ENCODE measurements around the gene CAMKK1.

The CAMKK1 gene

DNA sequence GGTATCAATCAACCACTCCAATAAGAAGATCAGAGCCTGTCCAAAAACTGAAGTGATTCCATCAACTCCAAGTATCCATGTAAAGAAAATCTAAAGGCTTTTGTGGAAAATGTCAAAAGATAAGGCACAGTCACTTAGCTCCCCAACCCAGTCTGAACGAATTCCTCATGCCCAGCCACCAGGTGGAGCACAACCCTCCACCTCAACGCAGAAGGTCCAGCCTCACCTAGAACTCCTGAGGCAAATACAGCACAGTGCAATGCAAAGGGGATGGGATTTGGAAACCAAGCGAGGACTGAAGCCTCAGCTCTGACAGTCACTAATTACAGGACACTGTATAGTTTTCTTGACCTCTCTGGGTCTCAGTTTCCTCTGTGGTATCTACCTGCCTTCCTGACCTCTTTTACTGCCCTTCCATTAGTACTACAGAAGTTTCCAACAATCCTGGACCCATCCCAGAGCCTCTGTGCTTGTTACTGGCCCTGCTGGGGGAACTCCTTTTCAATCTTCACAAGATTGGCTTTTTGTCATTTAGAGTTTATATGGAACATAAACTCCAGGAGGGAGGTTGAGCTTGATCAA lies 48.8 kb downstream of the CAMKK1 start:
- DNase-seq, result peak; percentile 61

DNA sequence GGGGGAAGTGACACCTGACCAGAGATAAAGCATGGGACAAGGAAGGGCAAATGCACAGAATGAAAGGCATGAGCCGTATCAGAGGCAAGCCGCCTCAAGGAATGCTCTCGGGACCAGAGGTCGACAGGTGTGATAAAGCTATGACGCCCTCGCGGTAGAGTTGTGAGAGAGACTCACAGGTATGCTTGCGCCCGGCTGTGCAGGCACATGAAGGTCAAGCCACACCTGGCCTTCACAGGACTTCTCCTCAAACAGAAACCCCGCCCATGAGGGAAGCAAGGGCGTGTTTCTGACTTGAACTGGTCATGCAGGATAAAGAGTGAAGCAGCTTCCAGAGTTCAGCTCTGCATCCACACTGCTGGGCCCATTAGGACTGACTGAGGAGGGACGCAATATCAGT lies 54.6 kb downstream of the CAMKK1 start:
- no peak for DNase-seq

DNA sequence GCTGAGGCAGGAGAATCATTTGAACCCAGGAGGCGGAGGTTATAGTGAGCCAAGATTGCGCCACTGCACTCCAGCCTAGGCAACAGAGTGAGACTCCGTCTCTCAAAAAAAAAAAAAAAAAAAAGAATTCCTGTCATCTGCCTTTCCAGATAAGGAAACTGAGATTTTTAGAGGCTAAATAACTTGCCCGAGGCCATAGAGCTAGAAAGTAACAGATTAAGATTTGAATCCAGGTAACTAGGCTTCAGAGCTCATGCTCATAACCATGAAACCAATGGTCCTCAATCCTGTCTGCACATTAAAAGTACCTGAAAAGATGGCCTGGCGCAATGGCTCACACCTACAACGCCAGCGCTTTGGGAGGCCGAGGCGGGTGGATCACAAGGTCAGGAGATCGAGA lies 56.3 kb downstream of the CAMKK1 start:
- no peak for DNase-seq

DNA sequence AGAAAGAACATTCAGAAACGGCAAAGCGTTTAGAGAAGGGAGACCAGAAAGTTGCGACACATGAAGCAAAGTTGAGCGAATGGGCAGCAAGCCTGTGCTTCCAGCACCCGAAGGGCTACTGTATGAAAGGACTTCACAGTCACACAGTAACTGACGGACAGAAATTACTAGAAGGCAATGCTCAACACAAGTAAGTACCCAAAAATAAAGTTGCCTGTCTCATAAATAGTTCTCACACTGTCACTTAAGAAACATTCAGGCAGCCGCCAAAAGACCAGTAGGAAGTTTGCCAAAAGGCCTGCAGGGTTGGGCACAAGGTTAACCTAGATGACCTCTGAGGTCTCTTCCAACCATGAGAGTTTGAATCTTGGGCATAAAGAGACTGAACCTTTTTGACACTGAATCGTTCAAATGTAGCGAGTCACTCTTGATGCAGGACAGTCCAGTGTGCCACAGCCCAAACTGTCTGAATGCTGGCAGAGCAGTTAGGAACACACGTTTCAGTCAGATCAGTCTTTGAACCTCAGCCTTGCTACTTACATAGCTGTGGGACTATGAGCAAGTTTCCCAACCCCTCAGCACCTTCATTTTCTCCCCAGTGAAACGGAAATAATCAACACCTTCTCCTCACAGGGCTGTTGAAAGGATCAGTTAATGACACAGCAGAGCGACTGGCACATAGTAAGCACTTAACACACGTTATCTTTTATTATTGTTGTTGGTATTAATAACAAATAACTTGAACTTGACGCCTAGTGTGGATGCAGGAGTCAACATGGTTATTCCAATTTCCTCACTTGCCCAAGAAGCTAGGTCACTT lies 57.2 kb downstream of the CAMKK1 start:
- no peak for DNase-seq

DNA sequence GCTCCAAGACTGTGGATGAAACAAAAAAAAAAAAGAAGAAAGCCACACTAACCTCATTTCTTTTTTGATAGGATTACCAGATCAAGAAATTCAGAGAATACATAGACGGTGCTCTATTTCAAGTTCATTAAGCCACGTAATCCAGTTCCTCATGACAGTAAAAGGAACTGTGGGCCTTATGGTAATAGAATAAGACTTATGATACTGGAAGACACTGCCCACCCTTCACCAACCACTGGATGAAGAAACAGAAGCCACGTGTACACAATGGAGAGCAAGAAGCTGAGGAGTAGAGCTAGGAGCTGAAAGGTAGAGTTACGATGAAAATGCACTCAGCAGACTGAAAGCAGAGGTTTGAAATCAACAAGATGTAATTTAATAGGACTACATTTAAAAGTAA lies 58.0 kb downstream of the CAMKK1 start:
- no peak for DNase-seq

DNA sequence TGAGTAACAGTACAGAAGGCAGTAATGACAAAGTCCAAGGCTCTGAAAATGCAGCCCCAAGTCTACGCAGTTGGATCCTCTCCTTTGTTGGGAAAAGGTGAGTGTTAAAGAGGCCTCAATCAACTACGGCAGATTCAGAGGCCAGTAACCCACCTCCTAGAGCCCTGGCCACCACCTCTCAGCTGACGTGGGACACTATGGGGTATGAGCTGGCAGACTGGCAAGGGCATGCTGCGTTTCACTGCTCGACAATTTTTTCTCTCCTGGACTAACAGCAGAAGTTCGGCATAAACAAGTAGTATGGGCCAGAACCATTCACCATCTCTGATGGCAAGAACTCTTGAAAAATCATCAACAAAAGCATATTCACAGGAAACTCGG lies 64.0 kb downstream of the CAMKK1 start:
- DNase-seq, result no peak

DNA sequence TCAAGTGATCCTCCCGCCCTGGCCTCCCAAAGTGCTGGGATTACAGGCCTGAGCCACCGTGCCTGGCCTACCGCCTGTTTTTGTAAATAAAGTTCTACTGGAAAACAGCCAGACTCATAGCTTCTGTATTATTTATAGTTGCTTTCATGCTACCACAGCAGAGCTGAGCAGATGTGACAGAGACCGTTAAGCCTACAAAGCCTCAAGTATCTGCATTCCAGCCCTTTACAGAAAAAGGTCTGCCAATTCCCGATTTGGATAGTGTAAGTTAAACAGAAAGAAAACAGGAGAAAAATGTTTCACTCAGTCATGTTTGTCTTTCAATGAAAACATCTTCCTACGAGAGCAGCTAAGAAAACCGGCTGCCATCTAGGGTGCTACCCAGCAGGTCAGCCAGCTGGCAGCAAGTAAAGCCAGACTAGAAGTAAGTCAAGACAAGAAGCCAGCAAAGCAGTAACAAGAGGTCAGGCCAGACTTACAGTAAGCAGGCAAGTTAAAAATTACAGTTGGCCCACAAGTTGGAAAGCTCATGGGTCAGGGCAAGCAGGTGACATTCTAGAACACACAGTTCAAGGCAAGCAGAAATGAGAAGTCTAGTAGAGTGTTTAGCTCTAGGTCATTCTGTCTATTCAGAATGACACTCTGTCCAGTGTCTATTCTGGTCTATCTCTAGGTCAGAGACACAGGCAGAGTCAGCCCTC lies 64.6 kb downstream of the CAMKK1 start:
- no peak for DNase-seq

DNA sequence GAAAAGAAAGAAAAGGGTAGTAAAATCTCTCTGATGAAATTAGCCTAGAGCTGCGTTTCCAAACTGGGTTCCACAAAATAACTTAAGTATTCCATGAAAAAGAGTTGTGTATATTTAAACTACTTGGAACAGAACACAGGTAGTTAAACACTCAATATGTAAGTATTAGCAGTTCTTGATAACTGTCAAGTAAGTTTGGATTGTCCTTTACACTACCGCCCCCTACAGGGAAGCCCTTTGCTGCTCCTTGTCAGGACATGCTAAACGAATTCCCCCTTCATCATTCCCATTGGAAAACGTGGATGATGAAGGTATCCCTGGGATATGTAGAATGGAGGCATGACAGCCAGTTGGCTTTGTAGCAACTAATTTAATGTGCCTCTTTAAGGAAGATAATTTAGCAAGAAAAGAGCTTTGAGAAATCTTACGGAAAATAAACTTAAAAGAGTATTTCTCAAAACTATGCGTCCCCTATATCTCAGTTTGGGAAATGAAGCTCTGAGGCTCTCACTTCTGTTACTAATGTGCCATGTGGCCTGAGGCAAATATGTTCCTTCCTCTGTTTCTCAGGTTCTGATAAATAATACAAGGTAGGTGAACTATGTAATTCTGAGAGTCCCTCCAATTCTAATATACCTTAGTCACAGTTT lies 65.6 kb downstream of the CAMKK1 start:
- DNase-seq, result peak; percentile 83

DNA sequence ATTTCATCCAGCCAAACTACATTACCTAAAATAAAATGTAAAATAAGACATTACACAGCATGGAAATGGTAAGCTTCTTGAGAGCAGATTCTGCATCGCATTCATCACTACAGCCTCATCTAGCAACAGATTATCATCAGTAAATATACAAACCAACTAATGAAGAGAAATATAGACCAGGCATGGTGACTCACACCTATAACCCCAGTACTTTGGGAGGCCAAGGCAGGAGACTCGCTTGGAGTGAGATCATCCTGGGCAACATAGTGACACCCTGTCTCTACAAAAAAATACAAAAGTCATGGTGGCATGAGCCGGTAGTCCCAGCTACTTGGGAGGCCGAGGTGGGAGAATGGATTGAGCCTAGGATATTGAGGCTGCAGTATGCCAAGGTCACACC lies 66.7 kb downstream of the CAMKK1 start:
- no peak for DNase-seq

DNA sequence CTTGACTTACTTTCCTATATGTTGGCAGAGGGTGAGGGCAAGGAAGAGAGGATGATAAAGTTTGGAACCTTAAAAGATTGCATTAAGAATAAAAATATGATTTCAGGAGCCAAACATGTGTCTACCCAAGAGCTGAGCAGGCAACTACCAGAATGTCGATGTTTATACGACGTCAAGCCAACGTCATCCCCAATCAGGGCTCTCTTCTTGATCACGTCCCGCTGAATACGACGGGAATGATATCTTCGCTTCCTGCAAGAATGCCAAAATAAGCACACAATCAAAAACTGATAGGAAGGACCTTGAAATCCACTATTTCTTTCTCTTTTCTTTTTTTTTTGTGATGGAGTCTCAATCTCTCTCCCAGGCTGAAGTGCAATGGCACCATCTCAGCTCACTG lies 71.8 kb downstream of the CAMKK1 start:
- DNase-seq, result no peak

DNA sequence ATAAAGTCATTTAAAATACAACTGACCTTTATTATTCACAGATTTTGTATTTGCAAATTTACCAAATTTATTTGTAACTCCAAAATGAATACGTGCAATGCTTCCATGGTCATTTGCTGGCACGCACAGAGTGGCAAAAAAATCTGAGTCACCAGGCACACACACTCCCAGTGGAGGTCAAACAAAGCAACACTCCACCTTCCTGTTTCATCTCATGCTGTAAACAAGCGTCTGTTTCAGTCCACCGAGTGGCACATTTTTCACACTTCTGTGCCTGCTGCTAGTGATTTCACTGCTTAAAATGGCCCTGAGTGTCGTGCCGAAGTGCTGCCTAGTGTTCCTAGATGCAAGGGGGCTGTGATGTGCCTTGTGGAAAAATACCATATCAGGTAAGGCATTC lies 74.1 kb downstream of the CAMKK1 start:
- no peak for DNase-seq

DNA sequence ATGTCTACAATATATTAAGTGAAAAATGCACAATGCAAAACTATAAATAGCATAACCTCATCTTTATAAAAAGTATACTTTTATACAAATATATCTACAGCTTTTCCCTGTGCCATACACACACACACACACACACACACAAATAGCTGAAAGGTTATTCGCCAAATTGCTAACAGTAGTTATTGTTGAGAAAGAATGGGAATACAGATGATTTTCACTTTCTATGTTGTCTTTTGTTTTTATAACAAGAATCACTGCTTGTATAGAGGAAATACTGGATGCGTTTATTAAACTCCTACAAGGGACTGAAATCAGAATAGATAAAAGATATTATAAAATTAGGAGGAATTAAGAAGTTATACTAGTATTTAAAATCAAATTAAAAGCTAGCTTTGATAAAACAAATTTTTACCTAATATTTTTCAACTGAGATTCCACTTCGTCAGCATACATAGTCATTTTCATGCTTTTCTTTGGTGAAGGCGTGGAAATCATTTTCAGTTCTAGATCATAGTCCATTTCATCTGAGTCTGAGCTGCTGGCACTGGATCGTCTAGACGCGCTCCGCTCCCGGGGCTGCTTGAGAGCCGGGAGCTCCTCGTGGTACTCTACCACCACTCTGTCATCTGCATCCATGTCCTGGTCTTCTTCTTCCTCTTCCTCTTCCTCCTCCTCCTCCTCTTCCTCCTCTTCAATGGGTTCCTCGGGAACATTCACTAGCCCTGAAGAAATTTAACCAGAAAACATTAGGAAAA lies 74.8 kb downstream of the CAMKK1 start:
- DNase-seq, result no peak

DNA sequence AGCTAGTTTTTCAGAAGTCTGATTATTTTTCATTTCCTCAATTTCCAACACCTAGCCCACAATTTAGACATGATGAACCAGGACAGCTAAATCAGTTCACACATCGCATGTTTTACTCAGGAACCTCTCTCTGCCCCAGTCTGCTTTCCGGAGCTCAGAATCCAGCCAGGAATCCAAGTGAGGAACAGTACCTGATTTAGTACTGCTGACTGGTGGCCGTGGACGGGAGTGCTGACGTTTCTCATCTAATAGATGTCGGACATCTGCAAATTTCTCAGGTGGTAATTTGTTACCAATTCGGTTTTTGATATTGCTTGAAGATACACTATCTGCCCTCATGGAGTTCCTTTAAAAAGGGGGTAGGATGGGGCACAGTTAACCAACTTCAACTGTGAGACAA lies 76.9 kb downstream of the CAMKK1 start:
- no peak for DNase-seq

DNA sequence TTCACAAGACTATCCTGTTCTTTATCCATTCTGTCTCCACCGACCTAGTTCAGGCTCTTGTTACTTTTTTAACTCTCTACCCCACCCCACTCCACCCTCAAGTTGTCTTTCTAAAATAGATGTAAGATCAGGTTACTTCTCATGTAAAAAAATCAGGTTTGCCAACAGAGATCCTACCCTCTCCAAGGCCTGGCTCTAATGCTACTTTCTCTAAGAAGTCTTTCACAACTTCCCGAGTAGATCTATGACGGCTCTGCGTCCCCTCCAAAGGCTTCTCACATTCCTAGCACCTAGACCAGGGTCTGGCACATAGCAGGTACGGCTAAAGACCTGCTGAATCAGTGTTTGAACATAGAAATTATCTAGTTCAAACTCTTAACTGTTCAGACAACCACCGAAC lies 77.7 kb downstream of the CAMKK1 start:
- no peak for DNase-seq

DNA sequence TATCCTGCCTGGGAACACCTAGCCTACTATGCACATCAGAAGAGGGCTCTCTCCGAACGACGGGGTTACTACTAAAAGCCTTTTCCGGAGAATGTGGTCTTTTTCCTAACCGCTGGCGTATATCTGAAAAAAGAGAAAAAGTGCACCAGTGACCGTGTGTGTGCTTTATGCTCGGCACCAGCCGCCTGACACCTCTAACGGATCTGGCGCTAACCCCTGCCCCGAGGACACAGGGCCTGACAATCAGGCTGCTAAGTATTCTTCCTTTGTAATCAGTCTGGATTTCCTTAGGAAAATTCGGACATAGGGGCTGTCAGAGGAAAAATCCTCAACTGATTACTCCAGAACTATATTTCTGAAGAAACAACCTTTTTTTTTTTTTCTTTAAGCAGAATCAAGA lies 78.5 kb downstream of the CAMKK1 start:
- no peak for DNase-seq

DNA sequence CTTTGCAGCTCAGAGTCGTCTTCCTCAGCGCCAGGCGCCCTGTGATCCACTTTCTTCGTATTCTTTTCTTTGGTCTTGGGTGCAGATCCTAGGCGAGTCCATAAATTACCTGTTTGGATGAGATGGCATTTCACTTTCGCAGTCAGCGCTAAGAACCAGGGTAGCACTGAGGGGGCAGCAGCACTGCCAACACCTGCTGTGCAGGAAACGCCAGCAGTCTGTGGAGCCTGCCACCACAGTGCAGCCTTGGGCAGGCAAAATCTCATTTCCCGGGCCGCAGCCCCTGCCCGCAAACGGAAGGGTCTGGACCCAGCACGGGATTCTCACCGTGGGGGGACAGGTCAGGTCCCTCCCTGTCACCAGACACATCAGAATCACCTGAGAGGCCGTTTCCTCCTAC lies 79.7 kb downstream of the CAMKK1 start:
- no peak for DNase-seq

DNA sequence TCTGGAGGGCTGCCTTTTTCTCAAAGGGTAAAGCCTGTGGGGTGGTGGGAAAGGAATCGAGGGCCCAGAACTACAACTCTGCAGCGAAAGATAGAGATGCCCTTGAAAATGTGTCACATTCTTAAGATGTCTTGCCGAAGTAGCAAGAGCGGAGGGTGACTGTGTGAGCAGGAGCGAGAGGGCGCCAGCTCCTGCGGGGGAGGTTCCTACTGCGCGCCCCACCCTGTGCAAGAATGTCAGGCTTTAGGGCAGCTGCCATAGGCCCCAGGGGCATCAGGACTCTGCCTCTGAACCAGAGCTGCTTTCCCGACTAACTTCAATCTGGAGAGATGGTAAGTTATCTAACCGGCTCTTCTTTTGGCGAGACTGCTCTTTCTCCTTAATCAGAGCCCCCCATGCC lies 80.1 kb downstream of the CAMKK1 start:
- DNase-seq, result no peak

DNA sequence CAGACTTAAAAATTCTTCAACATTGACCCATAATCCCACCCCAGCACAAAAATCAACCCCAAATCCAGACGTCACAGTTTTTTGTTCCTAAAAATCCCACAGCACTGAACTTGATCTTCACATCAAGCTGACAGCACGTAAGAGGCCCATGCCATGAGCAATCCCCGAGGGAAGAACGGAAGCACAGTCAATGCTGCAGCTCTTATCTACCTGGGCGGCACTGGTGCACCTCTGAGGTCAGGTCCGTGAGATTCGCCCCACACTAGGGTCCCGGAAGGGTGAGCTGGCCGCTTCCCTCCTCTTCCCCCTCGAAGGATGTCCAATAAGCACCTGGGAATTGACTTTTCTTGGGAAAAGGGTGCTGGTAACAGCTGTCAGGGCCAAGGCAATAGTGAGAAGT lies 80.6 kb downstream of the CAMKK1 start:
- DNase-seq, result no peak

Measured in CD4-positive, alpha-beta T cell treated with Interleukin-17A for 1 hour (primary cell).